C1 segment of cervical spinal cord (tissue), 14 donors: ENCODE measurements around the gene DTNBP1.

Source experiments
- DNase-seq, 14 donors: peaks; one replicate each; lab custom pipeline; 2025; lab: John Stamatoyannopoulos, UW

DTNBP1 gene

GRCh38 chr6:15501826-15502445, 160.9 kb downstream of the DTNBP1 start:
- peak in 11 of 14 donors; percentile 6 to 83 (median 56) for DNase-seq

- peak in 1 of 14 donors; percentile 75 for DNase-seq
These were observed 161.7 kb downstream of the DTNBP1 start for GRCh38 chr6:15500901-15501825.

- no peak for DNase-seq
These were observed 162.6 kb downstream of the DTNBP1 start for GRCh38 chr6:15500078-15500740.

GRCh38 chr6:15499591-15499990, 163.2 kb downstream of the DTNBP1 start:
- DNase-seq: no peak

GRCh38 chr6:15499125-15499524, 163.7 kb downstream of the DTNBP1 start:
- DNase-seq: no peak

- no peak for DNase-seq
These were observed 164.2 kb downstream of the DTNBP1 start for GRCh38 chr6:15498640-15499039.

- no peak for DNase-seq
These were observed 166.3 kb downstream of the DTNBP1 start for GRCh38 chr6:15496345-15497131.

GRCh38 chr6:15495375-15495901, 167.4 kb downstream of the DTNBP1 start:
- no peak for DNase-seq

- DNase-seq: no peak
These were observed 169.2 kb downstream of the DTNBP1 start for GRCh38 chr6:15493437-15494168.

GRCh38 chr6:15491986-15492269, 170.9 kb downstream of the DTNBP1 start:
- no peak for DNase-seq

- peak in 12 of 14 donors; percentile 39 to 81 (median 74) for DNase-seq
These were observed 171.4 kb downstream of the DTNBP1 start for GRCh38 chr6:15491255-15491985.

GRCh38 chr6:15490242-15491100, 172.4 kb downstream of the DTNBP1 start:
- DNase-seq: no peak

GRCh38 chr6:15489261-15489962, 173.4 kb downstream of the DTNBP1 start:
- no peak for DNase-seq

- no peak for DNase-seq
These were observed 175.6 kb downstream of the DTNBP1 start for GRCh38 chr6:15487262-15487661.

GRCh38 chr6:15485936-15486335, 176.9 kb downstream of the DTNBP1 start:
- DNase-seq: no peak

GRCh38 chr6:15484821-15485220, 178.0 kb downstream of the DTNBP1 start:
- DNase-seq: no peak

- DNase-seq: peak in 1 of 14 donors; percentile 56
These were observed 178.7 kb downstream of the DTNBP1 start for GRCh38 chr6:15484140-15484539.

GRCh38 chr6:15483060-15483459, 179.8 kb downstream of the DTNBP1 start:
- no peak for DNase-seq
